H1 (cell line): ENCODE measurements around the gene RASL10B. TPM values are rescaled to one million over a fixed set of nuclear protein-coding genes. Genes with fewer than 3 reads are reported as not detected.

ENCODE experiments used
- CTCF ChIA-PET: fragments of 300-600 bp; sonication (Branson Sonifier 250); formaldehyde crosslinking; loops from one replicate; lab custom pipeline; 2021; ENCODE audit not compliant: partially characterized antibody; lab: Charles Lee
- POLR2A ChIA-PET: fragments of 300-600 bp; sonication (Branson Sonifier 250); formaldehyde crosslinking; loops from one replicate; lab custom pipeline; 2021; ENCODE audit warnings: inconsistent platforms; ENCODE audit not compliant: partially characterized antibody; lab: Charles Lee
- DNase-seq, 2 experiments: peaks; one replicate each; pipeline versions ENCODE4 v3.0.0 to v3.0.0-alpha.2; 2010 to 2022; ENCODE audit warnings: low spot score in 2 of 2, low read depth in 1 of 2, mixed read lengths in 1 of 2
- FAIRE-seq: peaks from 2 replicates; lab custom pipeline; 2011; peaks lifted over from hg19 to GRCh38; lab: Jason Lieb, UNC
- H2AFZ ChIP-seq: 2 replicates; pipeline ENCODE4 v1.8.1; 2012; ENCODE audit warnings: low read length, inconsistent platforms
- H2AK5ac ChIP-seq: 2 replicates; pipeline ENCODE4 v1.6.1; 2013; ENCODE audit warnings: low read depth, low read length
- H2BK120ac ChIP-seq: replicated peaks from 2 replicates; pipeline ENCODE3; 2013; ENCODE audit warnings: low read depth, low read length, inconsistent platforms
- H2BK12ac ChIP-seq: 2 replicates; pipeline ENCODE4 v1.6.1; 2013; ENCODE audit warnings: low read depth, low read length
- H2BK15ac ChIP-seq: 2 replicates; pipeline ENCODE4 v1.6.1; 2013; ENCODE audit warnings: low read length
- H2BK20ac ChIP-seq: 2 replicates; pipeline ENCODE4 v1.6.1; 2013; ENCODE audit warnings: low read length
- H2BK5ac ChIP-seq: 2 replicates; pipeline ENCODE4 v1.6.1; 2013; ENCODE audit warnings: low read depth, low read length
- H3K14ac ChIP-seq: 2 replicates; pipeline ENCODE4 v1.6.1; 2013; ENCODE audit warnings: inconsistent platforms; ENCODE audit not compliant: insufficient read length
- H3K18ac ChIP-seq: 2 replicates; pipeline ENCODE4 v1.6.1; 2013; ENCODE audit warnings: low read length; ENCODE audit errors: extremely low read depth
- H3K23ac ChIP-seq: 2 replicates; pipeline ENCODE4 v1.6.1; 2013; ENCODE audit warnings: inconsistent platforms; ENCODE audit not compliant: insufficient read length
- H3K23me2 ChIP-seq: 2 replicates; pipeline ENCODE4 v1.6.1; 2013; ENCODE audit warnings: low read depth, low read length
- H3K27ac ChIP-seq: 2 replicates; pipeline ENCODE4 v1.6.1; 2011; ENCODE audit warnings: low read depth, low read length, inconsistent platforms
- H3K27me3 ChIP-seq, 4 experiments: replicated peaks in 1 of 4; 1 replicate in 1 of 4; 2 replicates in 3 of 4; pipeline versions ENCODE4 v1.6.1 to v1.8.1; 2011 to 2013; ENCODE audit warnings: low read length in 3 of 4, mild to moderate bottlenecking in 3 of 4, inconsistent platforms in 2 of 4, mixed read lengths in 2 of 4, moderate library complexity in 1 of 4; ENCODE audit not compliant: control insufficient read depth in 3 of 4, insufficient read depth in 3 of 4; ENCODE audit errors: extremely low read depth in 1 of 4
- H3K36me3 ChIP-seq, 4 experiments: 2 replicates each; pipeline versions ENCODE4 v1.6.1 to v1.8.1; 2011 to 2013; ENCODE audit warnings: mild to moderate bottlenecking in 4 of 4, low read length in 3 of 4, moderate library complexity in 2 of 4, control low read depth in 1 of 4, inconsistent platforms in 1 of 4; ENCODE audit not compliant: insufficient read depth in 4 of 4, control insufficient read depth in 2 of 4
- H3K4ac ChIP-seq: replicated peaks from 2 replicates; pipeline ENCODE3; 2013; ENCODE audit warnings: low read length, low read depth, mixed read lengths, inconsistent platforms; ENCODE audit not compliant: insufficient read length
- H3K4me1 ChIP-seq, 4 experiments: replicated peaks in 1 of 4; 1 replicate in 1 of 4; 2 replicates in 3 of 4; pipeline versions ENCODE4 v1.6.1 to v1.8.1; 2011 to 2013; ENCODE audit warnings: low read length in 3 of 4, inconsistent platforms in 2 of 4, mixed read lengths in 1 of 4; ENCODE audit not compliant: insufficient read depth in 4 of 4, control insufficient read depth in 3 of 4
- H3K4me2 ChIP-seq, 2 experiments: 2 replicates each; pipeline versions ENCODE4 v1.6.1 to v1.8.1; 2011 to 2013; ENCODE audit warnings: low read depth in 2 of 2, low read length in 2 of 2, control low read depth in 1 of 2, inconsistent platforms in 1 of 2, mild to moderate bottlenecking in 1 of 2; ENCODE audit not compliant: insufficient read depth in 1 of 2
- H3K4me3 ChIP-seq, 4 experiments: fragments of 200-600, 300-600 bp in 1 of 4; sonication (generic), shearing (Covaris generic), sonication (Bioruptor Twin) in 1 of 4; 2 replicates each; pipeline versions ENCODE4 v1.5.1 to v1.8.1; 2011 to 2016; ENCODE audit warnings: low read length in 4 of 4, low read depth in 3 of 4, control low read depth in 2 of 4, inconsistent platforms in 2 of 4, mild to moderate bottlenecking in 2 of 4, mixed read lengths in 1 of 4, moderate library complexity in 1 of 4; ENCODE audit not compliant: insufficient read depth in 2 of 4; ENCODE audit errors: extremely low read depth in 1 of 4
- H3K56ac ChIP-seq: replicated peaks from 2 replicates; pipeline ENCODE3; 2013; ENCODE audit warnings: low read depth, mild to moderate bottlenecking, mixed read lengths, low read length, inconsistent platforms; ENCODE audit not compliant: insufficient read length
- H3K79me1 ChIP-seq: 2 replicates; pipeline ENCODE4 v1.6.1; 2013; ENCODE audit warnings: low read depth, low read length, control low read depth
- H3K79me2 ChIP-seq, 2 experiments: 2 replicates each; pipeline versions ENCODE4 v1.6.1 to v1.8.1; 2012 to 2013; ENCODE audit warnings: low read length in 2 of 2, mild to moderate bottlenecking in 2 of 2, inconsistent platforms in 1 of 2; ENCODE audit not compliant: insufficient read depth in 2 of 2, control insufficient read depth in 1 of 2
- H3K9ac ChIP-seq, 4 experiments: replicated peaks in 1 of 4; 1 replicate in 1 of 4; 2 replicates in 3 of 4; pipeline versions ENCODE4 v1.6.1 to v1.8.1; 2011 to 2013; ENCODE audit warnings: low read depth in 3 of 4, low read length in 3 of 4, control low read depth in 2 of 4, mild to moderate bottlenecking in 2 of 4, moderate library complexity in 2 of 4, inconsistent platforms in 1 of 4; ENCODE audit errors: extremely low read depth in 1 of 4
- H3K9me3 ChIP-seq, 2 experiments: 2 replicates each; pipeline versions ENCODE4 v1.6.1 to v1.8.1; 2012 to 2013; ENCODE audit warnings: mild to moderate bottlenecking in 2 of 2, moderate library complexity in 2 of 2, control low read depth in 1 of 2, inconsistent platforms in 1 of 2, low read depth in 1 of 2, low read length in 1 of 2, mixed read lengths in 1 of 2; ENCODE audit not compliant: insufficient read depth in 2 of 2
- H4K20me1 ChIP-seq, 2 experiments: replicated peaks in 1 of 2; 2 replicates each; pipeline versions ENCODE3 to v1.8.1; 2011 to 2013; ENCODE audit warnings: inconsistent platforms in 2 of 2, low read length in 2 of 2, mild to moderate bottlenecking in 1 of 2; ENCODE audit not compliant: insufficient read depth in 2 of 2, control insufficient read depth in 1 of 2
- H4K5ac ChIP-seq: 2 replicates; pipeline ENCODE4 v1.6.1; 2013; ENCODE audit warnings: low read length, low read depth, mixed read lengths, inconsistent platforms; ENCODE audit not compliant: insufficient read length
- H4K8ac ChIP-seq: 2 replicates; pipeline ENCODE4 v1.8.0; 2013; ENCODE audit warnings: mild to moderate bottlenecking, moderate library complexity, low read length, inconsistent platforms; ENCODE audit not compliant: insufficient read depth; ENCODE audit errors: extremely low read depth
- H4K91ac ChIP-seq: replicated peaks from 2 replicates; pipeline ENCODE3; 2013; ENCODE audit warnings: low read length, mixed read lengths, inconsistent platforms; ENCODE audit not compliant: insufficient read length
- ASH2L ChIP-seq: fragments of 200-600, 300-600 bp; sonication (generic); IDR thresholded peaks from one replicate; pipeline ENCODE4 v1.7.1; 2017; ENCODE audit warnings: low read length
- BACH1 ChIP-seq: IDR thresholded peaks from 2 replicates; pipeline ENCODE4 v1.6.1; 2012; ENCODE audit warnings: low read length, improper control_type of control experiment
- CHD2 ChIP-seq: IDR thresholded peaks from 2 replicates; pipeline ENCODE4 v1.6.1; 2012; ENCODE audit warnings: low read length, improper control_type of control experiment
- E2F6 ChIP-seq: IDR thresholded peaks from 2 replicates; pipeline ENCODE4 v1.6.1; 2012; ENCODE audit warnings: inconsistent platforms
- HDAC2 ChIP-seq, 2 experiments: fragments of 300-600 bp in 1 of 2; sonication (generic) in 1 of 2; IDR thresholded peaks; 2 replicates each; pipeline ENCODE4 v1.6.1; 2011 to 2012; ENCODE audit warnings: low read depth in 2 of 2, low read length in 2 of 2, mild to moderate bottlenecking in 2 of 2, moderate library complexity in 2 of 2, borderline replicate concordance in 1 of 2, inconsistent platforms in 1 of 2
- KDM4A ChIP-seq: IDR thresholded peaks from one replicate; pipeline ENCODE4 v1.7.1; 2012; ENCODE audit warnings: low read depth, mild to moderate bottlenecking, moderate library complexity, low read length, inconsistent platforms; ENCODE audit not compliant: severe bottlenecking
- RBBP5 ChIP-seq: IDR thresholded peaks from 2 replicates; pipeline ENCODE4 v1.7.1; 2012; ENCODE audit warnings: low read depth, mild to moderate bottlenecking, inconsistent platforms, low read length, moderate library complexity, borderline replicate concordance
- SIN3A ChIP-seq, 2 experiments: IDR thresholded peaks in 1 of 2; conservative IDR thresholded peaks in 1 of 2; 2 replicates each; pipeline ENCODE4 v1.6.1; 2011 to 2012; ENCODE audit warnings: low read length in 2 of 2, improper control_type of control experiment in 1 of 2, low read depth in 1 of 2, mild to moderate bottlenecking in 1 of 2
- SP4 ChIP-seq: IDR thresholded peaks from 2 replicates; pipeline ENCODE4 v1.6.1; 2012; ENCODE audit warnings: low read length, inconsistent platforms
- TAF7 ChIP-seq: optimal IDR thresholded peaks from 2 replicates; pipeline ENCODE3; 2011; ENCODE audit warnings: low read depth, mild to moderate bottlenecking, inconsistent platforms, low read length, moderate library complexity, borderline replicate concordance
- TBP ChIP-seq: IDR thresholded peaks from 2 replicates; pipeline ENCODE4 v1.6.1; 2011; ENCODE audit warnings: low read depth, low read length, improper control_type of control experiment
- WGBS, 2 experiments: shearing (Covaris generic) in 1 of 2; methylation state at CpG; one replicate each; pipeline versions ENCODE4 v1.1.6 to v1.1.7; 2013 to 2015; ENCODE audit warnings: low lambda C conversion rate in 2 of 2, mixed read lengths in 2 of 2, inconsistent platforms in 1 of 2, low coverage in 1 of 2, missing lambda C conversion rate in 1 of 2; ENCODE audit not compliant: insufficient replicate concordance in 2 of 2, insufficient coverage in 1 of 2, insufficient read length in 1 of 2; ENCODE audit errors: extremely low coverage in 1 of 2, missing lambda C conversion rate in 1 of 2; 5-methylcytosine and 5-hydroxymethylcytosine counted together
- polyA plus RNA-seq, 7 experiments: library from polyadenylated mRNA; depleted of rRNA in 3 of 7; stranded (reverse) in 5 of 7; unstranded in 2 of 7; fragments of >200 nt in 5 of 7; fragments of 200-250 nt in 2 of 7; gene quantifications; 1 replicate in 5 of 7; 2 replicates in 1 of 7; 4 replicates in 1 of 7; pipeline versions ENCODE4 v1.2.1 to v1.2.3, GENCODE V29; 2011 to 2013; ENCODE audit warnings: missing spikeins in 2 of 7, mixed read lengths in 2 of 7
- total RNA-seq: library from RNA; stranded (reverse); fragmentation: NEBNext Ultra II Directional; extraction: Animal tissue kit (Norgen Biotek cat#: 25700); gene quantifications from 2 replicates; pipeline ENCODE4 v1.2.1, GENCODE V29; 2021

The RASL10B gene
- total and polyA plus RNA-seq, 2 of the 8 experiments (the other 6 are each of a cell fraction or from before 2014, with no cell fraction given), result 17.5 to 22.8 TPM

GRCh38 chr17:35745749-35746320 lies 14.4 kb downstream of the RASL10B start:
- H3K27me3 ChIP-seq, result peaks cover 4 to 34% (median 29%) of the 10 kb centered on the region in 4 experiments
- POLR2A ChIA-PET, result interaction anchor here (1.4 kb wide), 1 partner anchor 63 kb away, joined by 3 read pairs; the partner anchor contains the start of gene TAF15

More at GRCh38 chr17:35745749-35746320, 14.4 kb downstream of the RASL10B start:
- Histone ChIP-seq H2AFZ (no peak overlapping the region), H3K23ac (no peak overlapping the region), H4K8ac (no peak overlapping the region), H3K23me2 (peaks cover 5% of the 10 kb centered on the region; the same call in 1 of the 2 replicates), H3K36me3 (peaks cover 0 to 2% (median 0%) of the 10 kb centered on the region in 4 experiments; a peak in 1 of 8 replicates), H3K14ac (no peak overlapping the region), H3K18ac (no peak overlapping the region), H3K4me1 (peaks cover 0 to 8% (median 6%) of the 10 kb centered on the region in 4 experiments; a peak in 5 of 7 replicates), H3K9ac (no peak overlapping the region), H3K4me3 (no peak overlapping the region), H2AK5ac (no peak overlapping the region), H3K56ac (no peak overlapping the region), H4K5ac (no peak overlapping the region), H4K20me1 (peaks cover 0 to 4% of the 10 kb centered on the region in 2 experiments), H3K27ac (no peak overlapping the region), H2BK15ac (no peak overlapping the region), H2BK120ac (no peak overlapping the region), H4K91ac (no peak overlapping the region), H3K9me3 (peaks cover 1 to 3% of the 10 kb centered on the region in 2 experiments; a peak in 2 of 4 replicates), H3K4me2 (no peak overlapping the region), H3K4ac (no peak overlapping the region), H3K79me1 (no peaks in the 10 kb centered on the region), H2BK12ac (no peak overlapping the region), H3K79me2 (no peaks in the 10 kb centered on the region), H2BK20ac (no peak overlapping the region), H2BK5ac (no peak overlapping the region)
- FAIRE-seq, result no peak
- CTCF ChIA-PET, result interaction anchor here (0.8 to 8.4 kb wide), 14 partner anchors 11 to 167 kb away, joined by 3 to 166 read pairs (median 3); partner anchors contain the start of genes PEX12 and RASL10B
- no peak for DNase-seq
- TF ChIP-seq BACH1, result no peak
- no peak for TF ChIP-seq KDM4A
- TF ChIP-seq CHD2, result no peak
- no peak for TF ChIP-seq ASH2L
- no peak for TF ChIP-seq TAF7
- TF ChIP-seq HDAC2 (IDR thresholded peaks at IDR 0.05; ENCODE audit: borderline replicate concordance in 1 of 2, low read depth in 2 of 2, low read length in 2 of 2), result no peak
- no peak for TF ChIP-seq SIN3A (conservative IDR thresholded peaks at IDR 0.05 in 1 of 2, IDR thresholded peaks at IDR 0.05 in 1 of 2; ENCODE audit: low read depth in 1 of 2, low read length in 2 of 2)
- no peak for TF ChIP-seq TBP
- no peak for TF ChIP-seq RBBP5
- no peak for TF ChIP-seq E2F6
- TF ChIP-seq SP4, result no peak
- 92% methylated on average over 14 of the region's 15 CpGs; no CpG with 5 or more reads in 1 of the 2 experiments for WGBS, 2 experiments
